ENCODE measurements around the gene DMGDH.
"Not testable (repeated sequence)": the region's sequence is repeated elsewhere in the genome, so short reads cannot be mapped to it uniquely, and the experiment has no call there.

Gene DMGDH

GRCh38 chr5:79011219-79011836 lies 58.1 kb downstream of the DMGDH start:
- peak; percentile 18 for DNase-seq (ENCODE audit: low read depth)

GRCh38 chr5:79008362-79008761 lies 61.1 kb downstream of the DMGDH start:
- DNase-seq (ENCODE audit: low read depth), result no peak

GRCh38 chr5:79007872-79008271 lies 61.6 kb downstream of the DMGDH start:
- DNase-seq (ENCODE audit: low read depth), result no peak

- DNase-seq (ENCODE audit: low read depth), result no peak
Measured at GRCh38 chr5:79005936-79006631, 63.4 kb downstream of the DMGDH start.

- no peak for DNase-seq (ENCODE audit: low read depth)
Measured at GRCh38 chr5:79005151-79005550, 64.3 kb downstream of the DMGDH start.

GRCh38 chr5:79002374-79002773 lies 67.1 kb downstream of the DMGDH start:
- DNase-seq (ENCODE audit: low read depth), result no peak

GRCh38 chr5:79001471-79001870 lies 68.0 kb downstream of the DMGDH start:
- peak; percentile 28 for DNase-seq (ENCODE audit: low read depth)

- no peak for DNase-seq (ENCODE audit: low read depth)
Measured at GRCh38 chr5:78997090-78997489, 72.4 kb downstream of the DMGDH start.

GRCh38 chr5:78995521-78996007 lies 73.9 kb downstream of the DMGDH start:
- no peak for DNase-seq (ENCODE audit: low read depth)

- DNase-seq (ENCODE audit: low read depth), result no peak
Measured at GRCh38 chr5:78993165-78993564, 76.3 kb downstream of the DMGDH start.

- no peak for DNase-seq (ENCODE audit: low read depth)
Measured at GRCh38 chr5:78992146-78992545, 77.3 kb downstream of the DMGDH start.

GRCh38 chr5:78989080-78989479 lies 80.4 kb downstream of the DMGDH start:
- no peak for DNase-seq (ENCODE audit: low read depth)

- DNase-seq (ENCODE audit: low read depth), result peak; percentile 67
Measured at GRCh38 chr5:78985725-78986223, 83.7 kb downstream of the DMGDH start.

GRCh38 chr5:78985116-78985724 lies 84.3 kb downstream of the DMGDH start, which contains the start of gene ARSB:
Gene ARSB, minus strand, starts transcription at chr5:78985310. Its CDS starts 62 bp downstream, at chr5:78985248.
- peak; percentile 68 for DNase-seq (ENCODE audit: low read depth)

- peak; percentile 92 for DNase-seq (ENCODE audit: low read depth)
Measured at GRCh38 chr5:78984439-78985115, 84.9 kb downstream of the DMGDH start.

- DNase-seq (ENCODE audit: low read depth), result peak; percentile 47
Measured at GRCh38 chr5:78983601-78984438, 85.7 kb downstream of the DMGDH start.

GRCh38 chr5:78983194-78983593 lies 86.3 kb downstream of the DMGDH start:
- not testable (repeated sequence) for DNase-seq (ENCODE audit: low read depth)

GRCh38 chr5:78979909-78980308 lies 89.6 kb downstream of the DMGDH start:
- DNase-seq (ENCODE audit: low read depth), result no peak

- no peak for DNase-seq (ENCODE audit: low read depth)
Measured at GRCh38 chr5:78979117-78979742, 90.2 kb downstream of the DMGDH start.

GRCh38 chr5:78975035-78975434 lies 94.4 kb downstream of the DMGDH start:
- DNase-seq (ENCODE audit: low read depth), result no peak

- DNase-seq (ENCODE audit: low read depth), result no peak
Measured at GRCh38 chr5:78974601-78975000, 94.9 kb downstream of the DMGDH start.
